IMR-90 (cell line): Measurements from ENCODE around the gene PRSS8. TPM values are rescaled to one million over a fixed set of nuclear protein-coding genes. Genes with fewer than 3 reads are reported as not detected.
A peak's percentile ranks its signal among the peaks of the same experiment; 100 is the strongest.

Experiments
- ATAC-seq: fragments of 200-7000 bp; cut with Tn5 transposase; 2 replicates; pipeline ENCODE4 v1.9.1; 2020; ENCODE audit warnings: low read depth, mild to moderate bottlenecking, moderate library complexity
- BruUV-seq: library from RNA; stranded (reverse); fragments of 400-500 nt; replicated peaks from 2 replicates; lab custom pipeline; 2021; lab: Mats Ljungman, UMichigan
- CTCF ChIA-PET: fragments of 300-600 bp; formaldehyde crosslinking; extraction: SDS; loops from one replicate; lab custom pipeline; 2021; ENCODE audit warnings: antibody characterized with exemption; lab: Yijun Ruan, JAX
- POLR2A ChIA-PET: fragments of 300-600 bp; sonication (Branson Sonifier 250); formaldehyde crosslinking; loops from one replicate; lab custom pipeline; 2022; ENCODE audit warnings: antibody characterized with exemption; ENCODE audit not compliant: unreplicated experiment; lab: Charles Lee
- DNase-seq: peaks from one replicate; pipeline ENCODE4 v3.0.0; 2013
- H2AFZ ChIP-seq: replicated peaks from 2 replicates; pipeline ENCODE3; 2013; ENCODE audit warnings: low read length, mild to moderate bottlenecking; ENCODE audit not compliant: poor library complexity
- H2AK5ac ChIP-seq: 2 replicates; pipeline ENCODE4 v1.6.1; 2013; ENCODE audit warnings: low read depth, low read length, inconsistent platforms
- H2AK9ac ChIP-seq: replicated peaks from 2 replicates; pipeline ENCODE3; 2013; ENCODE audit warnings: mild to moderate bottlenecking, low read depth, low read length, moderate library complexity; ENCODE audit not compliant: poor library complexity
- H2BK120ac ChIP-seq: 2 replicates; pipeline ENCODE4 v1.6.1; 2013; ENCODE audit warnings: low read depth, low read length, inconsistent platforms
- H2BK15ac ChIP-seq: 3 replicates; pipeline ENCODE4 v1.6.1; 2013; ENCODE audit warnings: low read depth, low read length, inconsistent platforms
- H2BK20ac ChIP-seq: 2 replicates; pipeline ENCODE4 v1.6.1; 2013; ENCODE audit warnings: low read depth, mild to moderate bottlenecking, inconsistent platforms, low read length, moderate library complexity
- H2BK5ac ChIP-seq: 2 replicates; pipeline ENCODE4 v1.6.1; 2013; ENCODE audit warnings: mild to moderate bottlenecking, low read depth, low read length, inconsistent platforms; ENCODE audit not compliant: poor library complexity, severe bottlenecking
- H3K14ac ChIP-seq: replicated peaks from 2 replicates; pipeline ENCODE4 v1.6.1; 2013; ENCODE audit warnings: low read depth, low read length, inconsistent platforms
- H3K18ac ChIP-seq: 2 replicates; pipeline ENCODE4 v1.6.1; 2013; ENCODE audit warnings: low read depth, low read length, control low read depth
- H3K23ac ChIP-seq: 2 replicates; pipeline ENCODE4 v1.6.1; 2013; ENCODE audit warnings: low read depth, low read length, inconsistent platforms
- H3K27ac ChIP-seq: 2 replicates; pipeline ENCODE4 v1.5.1; 2013; ENCODE audit warnings: mild to moderate bottlenecking, control low read depth, low read length; ENCODE audit not compliant: insufficient read depth
- H3K27me3 ChIP-seq: 2 replicates; pipeline ENCODE4 v1.6.1; 2013; ENCODE audit warnings: low read length; ENCODE audit not compliant: control insufficient read depth, insufficient read depth
- H3K36me3 ChIP-seq: 2 replicates; pipeline ENCODE4 v1.6.1; 2013; ENCODE audit warnings: low read length, mixed read lengths; ENCODE audit not compliant: control insufficient read depth, insufficient read depth
- H3K4ac ChIP-seq: 2 replicates; pipeline ENCODE4 v1.6.1; 2013; ENCODE audit warnings: low read depth, low read length, inconsistent platforms
- H3K4me1 ChIP-seq: 2 replicates; pipeline ENCODE4 v1.6.1; 2013; ENCODE audit warnings: low read length, mixed read lengths; ENCODE audit not compliant: control insufficient read depth, insufficient read depth
- H3K4me2 ChIP-seq: 2 replicates; pipeline ENCODE4 v1.6.1; 2013; ENCODE audit warnings: low read depth, mild to moderate bottlenecking, control low read depth, low read length, moderate library complexity
- H3K4me3 ChIP-seq: 2 replicates; pipeline ENCODE4 v1.5.1; 2013; ENCODE audit warnings: low read depth, mild to moderate bottlenecking, control low read depth, low read length, moderate library complexity; ENCODE audit not compliant: insufficient read depth
- H3K56ac ChIP-seq: 2 replicates; pipeline ENCODE4 v1.6.1; 2013; ENCODE audit warnings: low read length, inconsistent platforms; ENCODE audit not compliant: insufficient read depth; ENCODE audit errors: extremely low read depth
- H3K79me1 ChIP-seq, 2 experiments: 2 replicates each; pipeline ENCODE4 v1.6.1; 2013; ENCODE audit warnings: low read length in 2 of 2, inconsistent platforms in 1 of 2, low read depth in 1 of 2
- H3K9ac ChIP-seq: 2 replicates; pipeline ENCODE4 v1.6.1; 2013; ENCODE audit warnings: low read depth, low read length, control low read depth
- H3K9me1 ChIP-seq: 2 replicates; pipeline ENCODE4 v1.6.1; 2013; ENCODE audit warnings: low read length, inconsistent platforms; ENCODE audit not compliant: insufficient read depth
- H3K9me3 ChIP-seq: 2 replicates; pipeline ENCODE4 v1.6.1; 2013; ENCODE audit warnings: low read length; ENCODE audit not compliant: control insufficient read depth, insufficient read depth
- H4K20me1 ChIP-seq: 2 replicates; pipeline ENCODE4 v1.6.1; 2013; ENCODE audit warnings: low read length, inconsistent platforms; ENCODE audit not compliant: insufficient read depth
- H4K5ac ChIP-seq: 2 replicates; pipeline ENCODE4 v1.6.1; 2013; ENCODE audit warnings: mild to moderate bottlenecking, low read depth, low read length, control low read depth
- H4K8ac ChIP-seq, 2 experiments: 2 replicates each; pipeline ENCODE4 v1.6.1; 2013; ENCODE audit warnings: low read depth in 2 of 2, low read length in 2 of 2, control low read depth in 1 of 2, inconsistent platforms in 1 of 2
- H4K91ac ChIP-seq: 2 replicates; pipeline ENCODE4 v1.6.1; 2013; ENCODE audit warnings: low read depth, low read length, inconsistent platforms; ENCODE audit not compliant: insufficient read depth
- BHLHE40 ChIP-seq: fragments of 150-350 bp; IDR thresholded peaks from 2 replicates; pipeline ENCODE4 v1.6.1; 2016; ENCODE audit warnings: mild to moderate bottlenecking, low read depth, low read length
- CEBPB ChIP-seq: IDR thresholded peaks from 2 replicates; pipeline ENCODE4 v1.6.1; 2012; ENCODE audit warnings: low read depth, low read length, improper control_type of control experiment
- CHD1 ChIP-seq: IDR thresholded peaks from 2 replicates; pipeline ENCODE4 v1.6.1; 2012; ENCODE audit warnings: low read depth, low read length, improper control_type of control experiment
- CTCF ChIP-seq: conservative IDR thresholded peaks from 2 replicates; pipeline ENCODE4 v1.5.1; 2012; ENCODE audit warnings: mild to moderate bottlenecking, low read depth, low read length, improper control_type of control experiment
- ELK1 ChIP-seq: fragments of 150-350 bp; IDR thresholded peaks from 2 replicates; pipeline ENCODE4 v1.6.1; 2016; ENCODE audit warnings: low read depth, mild to moderate bottlenecking, low read length, moderate library complexity, borderline replicate concordance
- FOS ChIP-seq: fragments of 150-350 bp; IDR thresholded peaks from 2 replicates; pipeline ENCODE4 v1.6.1; 2016; ENCODE audit warnings: low read depth, low read length
- MAZ ChIP-seq: IDR thresholded peaks from 2 replicates; pipeline ENCODE4 v1.6.1; 2012; ENCODE audit warnings: low read depth, mild to moderate bottlenecking, low read length, improper control_type of control experiment, moderate library complexity, borderline replicate concordance
- MXI1 ChIP-seq: IDR thresholded peaks from 2 replicates; pipeline ENCODE4 v1.6.1; 2012; ENCODE audit warnings: low read depth, mild to moderate bottlenecking, low read length, moderate library complexity, borderline replicate concordance
- NFE2L2 ChIP-seq: fragments of 150-350 bp; IDR thresholded peaks from 2 replicates; pipeline ENCODE4 v1.6.1; 2016; ENCODE audit warnings: low read depth, mild to moderate bottlenecking, low read length
- POLR2A ChIP-seq: IDR thresholded peaks from 2 replicates; pipeline ENCODE4 v1.6.1; 2012; ENCODE audit warnings: mild to moderate bottlenecking, low read depth, low read length
- RFX5 ChIP-seq: IDR thresholded peaks from 2 replicates; pipeline ENCODE4 v1.8.0; 2012; ENCODE audit warnings: low read depth, mild to moderate bottlenecking, low read length, moderate library complexity
- SMC3 ChIP-seq: fragments of 150-350 bp; IDR thresholded peaks from 2 replicates; pipeline ENCODE4 v1.6.1; 2016; ENCODE audit warnings: low read depth, mild to moderate bottlenecking, antibody characterized with exemption, low read length, moderate library complexity
- USF2 ChIP-seq: fragments of 150-350 bp; IDR thresholded peaks from 2 replicates; pipeline ENCODE4 v1.6.1; 2017; ENCODE audit warnings: mild to moderate bottlenecking, antibody characterized with exemption, low read length, low read depth
- WGBS, 2 experiments: methylation state at CpG; one replicate each; pipeline versions ENCODE4 v1.1.5 to v1.1.7; 2013; ENCODE audit warnings: missing lambda C conversion rate in 2 of 2; ENCODE audit not compliant: insufficient read length in 1 of 2; ENCODE audit errors: extremely low coverage in 2 of 2; 5-methylcytosine and 5-hydroxymethylcytosine counted together
- dilution Hi-C: fragments of 300-500 bp; cut with HindIII; formaldehyde crosslinking; loops from one replicate; pipeline ENCODE4 v1.14.3; 2018; ENCODE audit warnings: low sequenced_read_pairs; ENCODE audit not compliant: unreplicated experiment
- in situ Hi-C: fragments of 300-500 bp; cut with MboI; formaldehyde crosslinking; loops from 3 replicates; pipeline ENCODE4 v1.14.3; 2019; ENCODE audit warnings: low sequenced_read_pairs, inconsistent platforms, mixed read lengths
- intact Hi-C: fragments of 100-400 bp; cut with micrococcal nuclease; formaldehyde crosslinking; loops from 2 replicates; pipeline ENCODE4 v1.10.0; 2022
- polyA plus RNA-seq, 3 experiments: library from polyadenylated mRNA; depleted of rRNA; stranded (reverse); fragments of >200 nt; gene quantifications; 2 replicates each; pipeline ENCODE4 v1.2.3, GENCODE V29; 2012; ENCODE audit warnings: low replicate concordance in 1 of 3
- total RNA-seq: library from RNA; depleted of rRNA; stranded (reverse); fragments of >200 nt; gene quantifications from 2 replicates; pipeline ENCODE4 v1.2.3, GENCODE V29; 2012

PRSS8 gene
- total and polyA plus RNA-seq, 2 of the 4 experiments (the other 2 are of a cell fraction), result not detected

GRCh38 chr16:31110106-31111034, 25.2 kb downstream of the PRSS8 start:
- in situ Hi-C loops (no loop called here), intact Hi-C loops (no loop called here), dilution Hi-C loops (no loop called here)
- POLR2A ChIA-PET, result no interaction called here
- 99% methylated on average over 13 of the region's 26 CpGs; no CpG with 5 or more reads in 1 of the 2 experiments for WGBS, 2 experiments
- H3K18ac ChIP-seq, result no peak overlapping the region
- ATAC-seq (no peak), DNase-seq (no peak)
- H3K23ac ChIP-seq, result no peak overlapping the region
- H4K5ac ChIP-seq, result no peak overlapping the region
- H2AK9ac ChIP-seq, result peak overlapping the region; percentile 5
- no peak overlapping the region for H4K91ac ChIP-seq
- no peak overlapping the region for H3K14ac ChIP-seq
- peaks cover 18 to 41% of the 10 kb centered on the region in 2 experiments for H3K79me1 ChIP-seq
- H4K8ac ChIP-seq, result no peak overlapping the region
- CTCF ChIA-PET, result no interaction called here
- H2BK20ac ChIP-seq, result no peak overlapping the region
- no peak overlapping the region for H3K4ac ChIP-seq
- no peak overlapping the region for H2BK120ac ChIP-seq
- H2BK15ac ChIP-seq, result no peak overlapping the region
- H3K4me1 ChIP-seq, result peaks cover 5% of the 10 kb centered on the region
- peaks cover 11% of the 10 kb centered on the region; the same call in 1 of the 2 replicates for H3K9me1 ChIP-seq
- H3K36me3 ChIP-seq, result peaks cover 40% of the 10 kb centered on the region
- H3K27me3 ChIP-seq, result no peaks in the 10 kb centered on the region
- H2AFZ ChIP-seq, result no peak overlapping the region
- TF ChIP-seq POLR2A, result no peak
- TF ChIP-seq SMC3, result no peak
- TF ChIP-seq USF2, result no peak
- TF ChIP-seq BHLHE40, result no peak
- TF ChIP-seq CHD1, result no peak
- no peak for TF ChIP-seq MAZ
- TF ChIP-seq NFE2L2, result no peak
- TF ChIP-seq CTCF, result no peak
- TF ChIP-seq MXI1, result no peak
- TF ChIP-seq RFX5, result no peak
- no peak for TF ChIP-seq ELK1
- no peak for TF ChIP-seq CEBPB
- no peak for TF ChIP-seq FOS
- no peak overlapping the region for H3K4me2 ChIP-seq
- no peak overlapping the region; the same call in 1 of the 2 replicates for H2AK5ac ChIP-seq
- no peak overlapping the region for H2BK5ac ChIP-seq
- no peaks in the 10 kb centered on the region for H3K9me3 ChIP-seq
- no peak overlapping the region for H3K4me3 ChIP-seq
- no TSS peak for BruUV-seq
- no peak overlapping the region for H3K27ac ChIP-seq
- no peaks in the 10 kb centered on the region; the same call in 1 of the 2 replicates for H4K20me1 ChIP-seq
- no peak overlapping the region for H3K56ac ChIP-seq
- no peak overlapping the region for H3K9ac ChIP-seq
